ENCODE measurements around the gene GALNT14. TPM values are rescaled to one million over a fixed set of nuclear protein-coding genes. Genes with fewer than 3 reads are reported as not detected.

The GALNT14 gene
- total RNA-seq, 1 donor from 2014 or later: 14.4 TPM

GRCh38 chr2:31081492-31081891 is 56.7 kb downstream of the GALNT14 start:
- TF ChIP-seq, protein P1, sequence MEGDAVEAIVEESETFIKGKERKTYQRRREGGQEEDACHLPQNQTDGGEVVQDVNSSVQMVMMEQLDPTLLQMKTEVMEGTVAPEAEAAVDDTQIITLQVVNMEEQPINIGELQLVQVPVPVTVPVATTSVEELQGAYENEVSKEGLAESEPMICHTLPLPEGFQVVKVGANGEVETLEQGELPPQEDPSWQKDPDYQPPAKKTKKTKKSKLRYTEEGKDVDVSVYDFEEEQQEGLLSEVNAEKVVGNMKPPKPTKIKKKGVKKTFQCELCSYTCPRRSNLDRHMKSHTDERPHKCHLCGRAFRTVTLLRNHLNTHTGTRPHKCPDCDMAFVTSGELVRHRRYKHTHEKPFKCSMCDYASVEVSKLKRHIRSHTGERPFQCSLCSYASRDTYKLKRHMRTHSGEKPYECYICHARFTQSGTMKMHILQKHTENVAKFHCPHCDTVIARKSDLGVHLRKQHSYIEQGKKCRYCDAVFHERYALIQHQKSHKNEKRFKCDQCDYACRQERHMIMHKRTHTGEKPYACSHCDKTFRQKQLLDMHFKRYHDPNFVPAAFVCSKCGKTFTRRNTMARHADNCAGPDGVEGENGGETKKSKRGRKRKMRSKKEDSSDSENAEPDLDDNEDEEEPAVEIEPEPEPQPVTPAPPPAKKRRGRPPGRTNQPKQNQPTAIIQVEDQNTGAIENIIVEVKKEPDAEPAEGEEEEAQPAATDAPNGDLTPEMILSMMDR (IDR thresholded peaks at IDR 0.05; ENCODE audit: partially characterized antibody, unreplicated experiment): no peak
- no peak overlapping the region for H3K4me3 Mint-ChIP-seq (ENCODE audit: unreplicated experiment)
- H3K9me3 Mint-ChIP-seq (ENCODE audit: unreplicated experiment): peaks cover 1% of the 10 kb centered on the region
- no peaks in the 10 kb centered on the region for H3K27me3 Mint-ChIP-seq (ENCODE audit: unreplicated experiment)
- DNase-seq: no peak
- peaks cover 5% of the 10 kb centered on the region for H3K36me3 Mint-ChIP-seq (ENCODE audit: unreplicated experiment)
- no peaks in the 10 kb centered on the region for H3K4me1 Mint-ChIP-seq (ENCODE audit: low read depth, unreplicated experiment)
- H3K27ac Mint-ChIP-seq (ENCODE audit: unreplicated experiment): no peak overlapping the region

DNA sequence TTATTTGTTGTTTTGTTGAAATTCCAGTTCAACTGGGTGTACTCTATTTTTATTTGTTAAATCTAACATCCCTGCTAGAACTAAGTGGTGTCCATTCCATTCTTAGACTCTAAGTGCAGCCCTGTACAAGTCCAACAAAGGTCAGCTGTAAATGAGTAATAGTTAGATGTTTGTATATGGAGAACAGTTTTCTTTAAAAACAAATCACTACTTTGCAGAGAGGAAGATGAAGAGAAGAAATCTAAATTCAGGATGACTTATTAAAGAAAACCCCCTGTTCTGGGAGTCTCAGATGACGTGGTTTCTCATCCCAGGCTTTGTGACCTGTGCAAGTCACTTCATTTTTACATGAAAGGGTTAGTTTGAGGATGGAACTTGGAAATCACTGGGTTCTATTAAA is 57.9 kb downstream of the GALNT14 start:
- H3K27me3 Mint-ChIP-seq (ENCODE audit: unreplicated experiment): no peaks in the 10 kb centered on the region
- peaks cover 10% of the 10 kb centered on the region for H3K4me1 Mint-ChIP-seq (ENCODE audit: low read depth, unreplicated experiment)
- peaks cover 5% of the 10 kb centered on the region for H3K36me3 Mint-ChIP-seq (ENCODE audit: unreplicated experiment)
- no peak overlapping the region for H3K27ac Mint-ChIP-seq (ENCODE audit: unreplicated experiment)
- H3K4me3 Mint-ChIP-seq (ENCODE audit: unreplicated experiment): no peak overlapping the region
- no peak for DNase-seq
- H3K9me3 Mint-ChIP-seq (ENCODE audit: unreplicated experiment): peaks cover 1% of the 10 kb centered on the region
- TF ChIP-seq, protein P1 (IDR thresholded peaks at IDR 0.05; ENCODE audit: partially characterized antibody, unreplicated experiment): no peak

- peaks cover 5% of the 10 kb centered on the region for H3K36me3 Mint-ChIP-seq (ENCODE audit: unreplicated experiment)
- no peaks in the 10 kb centered on the region for H3K27me3 Mint-ChIP-seq (ENCODE audit: unreplicated experiment)
- peaks cover 15% of the 10 kb centered on the region for H3K4me1 Mint-ChIP-seq (ENCODE audit: low read depth, unreplicated experiment)
- peak; percentile 61 for DNase-seq
- peaks cover 4% of the 10 kb centered on the region for H3K9me3 Mint-ChIP-seq (ENCODE audit: unreplicated experiment)
- H3K4me3 Mint-ChIP-seq (ENCODE audit: unreplicated experiment): no peak overlapping the region
- TF ChIP-seq, protein P1 (IDR thresholded peaks at IDR 0.05; ENCODE audit: partially characterized antibody, unreplicated experiment): peak; percentile 43
- no peak overlapping the region for H3K27ac Mint-ChIP-seq (ENCODE audit: unreplicated experiment)
Measured at GRCh38 chr2:31079665-31080064, 58.6 kb downstream of the GALNT14 start.

DNA sequence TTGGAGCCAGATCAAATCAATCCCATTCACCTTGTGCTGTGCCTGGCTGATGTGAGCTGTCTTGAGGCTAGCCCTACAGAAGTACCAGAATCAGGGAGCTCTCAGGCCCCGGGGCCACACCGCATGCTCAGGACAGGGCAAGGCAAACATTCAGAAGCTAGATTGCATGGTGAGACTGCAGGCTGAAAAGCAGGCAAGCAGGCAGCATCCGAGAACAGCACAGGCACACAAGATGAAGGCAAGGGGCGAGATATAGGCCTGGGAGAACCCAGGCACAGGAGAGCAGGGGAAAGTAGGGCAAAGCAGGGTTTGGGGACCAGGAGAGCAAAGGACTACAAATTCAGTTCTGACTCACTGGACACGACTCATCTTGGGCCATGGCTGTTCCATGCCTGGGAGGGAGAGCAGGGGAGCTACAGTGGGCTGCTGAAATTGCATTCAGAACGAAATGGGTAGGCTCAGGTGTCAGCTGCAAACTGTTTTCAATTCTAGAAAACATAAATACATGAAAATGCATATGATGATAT is 59.6 kb downstream of the GALNT14 start:
- DNase-seq: no peak
- Mint-ChIP-seq H3K4me3 (ENCODE audit: unreplicated experiment) (no peak overlapping the region), H3K27me3 (ENCODE audit: unreplicated experiment) (no peaks in the 10 kb centered on the region), H3K9me3 (ENCODE audit: unreplicated experiment) (peaks cover 6% of the 10 kb centered on the region), H3K27ac (ENCODE audit: unreplicated experiment) (no peak overlapping the region), H3K36me3 (ENCODE audit: unreplicated experiment) (no peaks in the 10 kb centered on the region), H3K4me1 (ENCODE audit: low read depth, unreplicated experiment) (peaks cover 17% of the 10 kb centered on the region)
- TF ChIP-seq, protein P1 (IDR thresholded peaks at IDR 0.05; ENCODE audit: partially characterized antibody, unreplicated experiment): no peak

DNA sequence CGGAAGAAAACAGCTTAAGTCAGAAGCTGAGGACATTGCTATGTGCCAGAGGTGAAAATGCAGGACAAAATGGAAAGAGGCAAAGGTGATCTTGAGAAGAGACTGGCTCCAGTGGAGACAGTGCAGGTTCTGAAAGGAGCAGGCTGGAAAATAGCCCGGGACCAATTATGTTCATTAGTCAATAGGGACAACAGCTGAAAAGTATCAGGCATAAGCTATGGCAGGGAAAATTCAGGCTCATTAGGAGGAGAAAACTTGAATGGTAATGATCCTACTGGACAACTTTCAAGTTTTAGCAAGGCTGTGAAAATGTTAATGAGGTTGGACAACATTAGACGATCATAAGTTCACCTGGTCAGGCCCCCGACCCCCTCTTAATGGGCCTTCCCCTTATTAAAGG is 60.2 kb downstream of the GALNT14 start:
- Mint-ChIP-seq H3K4me1 (ENCODE audit: low read depth, unreplicated experiment) (peaks cover 17% of the 10 kb centered on the region), H3K27me3 (ENCODE audit: unreplicated experiment) (no peaks in the 10 kb centered on the region), H3K36me3 (ENCODE audit: unreplicated experiment) (no peaks in the 10 kb centered on the region), H3K27ac (ENCODE audit: unreplicated experiment) (no peak overlapping the region), H3K9me3 (ENCODE audit: unreplicated experiment) (peaks cover 6% of the 10 kb centered on the region), H3K4me3 (ENCODE audit: unreplicated experiment) (no peak overlapping the region)
- TF ChIP-seq, protein P1 (IDR thresholded peaks at IDR 0.05; ENCODE audit: partially characterized antibody, unreplicated experiment): no peak
- DNase-seq: no peak

Data from glutamatergic neuron (in vitro differentiated cells).